CD4-positive, alpha-beta T cell treated with Interferon gamma for 1 hour (primary cell): Measurements from ENCODE around the gene PPP1R12A.
"Not testable (repeated sequence)": the region's sequence is repeated elsewhere in the genome, so short reads cannot be mapped to it uniquely, and the experiment has no call there.

Experiments
- DNase-seq: peaks from one replicate; pipeline ENCODE4 v3.0.0-alpha.2; 2020

Gene PPP1R12A

GRCh38 chr12:79891506-79892162 lies 43.3 kb downstream of the PPP1R12A start:
- DNase-seq: no peak

- no peak for DNase-seq
These were observed 47.0 kb downstream of the PPP1R12A start for GRCh38 chr12:79887890-79888289.

GRCh38 chr12:79886917-79887519 lies 47.9 kb downstream of the PPP1R12A start:
- no peak for DNase-seq

GRCh38 chr12:79885911-79886490 lies 48.9 kb downstream of the PPP1R12A start:
- no peak for DNase-seq

GRCh38 chr12:79884401-79885006 lies 50.4 kb downstream of the PPP1R12A start:
- no peak for DNase-seq

- no peak for DNase-seq
These were observed 51.7 kb downstream of the PPP1R12A start for GRCh38 chr12:79883216-79883615.

GRCh38 chr12:79881351-79881750 lies 53.5 kb downstream of the PPP1R12A start:
- no peak for DNase-seq

- not testable (repeated sequence) for DNase-seq
These were observed 56.4 kb downstream of the PPP1R12A start for GRCh38 chr12:79878506-79878905.

- no peak for DNase-seq
These were observed 57.7 kb downstream of the PPP1R12A start for GRCh38 chr12:79877246-79877645.

- DNase-seq: no peak
These were observed 60.2 kb downstream of the PPP1R12A start for GRCh38 chr12:79874665-79875064.

GRCh38 chr12:79873201-79873600 lies 61.7 kb downstream of the PPP1R12A start:
- DNase-seq: no peak

GRCh38 chr12:79871621-79872020 lies 63.3 kb downstream of the PPP1R12A start:
- no peak for DNase-seq

GRCh38 chr12:79870916-79871315 lies 64.0 kb downstream of the PPP1R12A start:
- no peak for DNase-seq

- no peak for DNase-seq
These were observed 75.3 kb downstream of the PPP1R12A start for GRCh38 chr12:79859646-79860045.

GRCh38 chr12:79858518-79858917 lies 76.4 kb downstream of the PPP1R12A start:
- no peak for DNase-seq

- DNase-seq: no peak
These were observed 77.2 kb downstream of the PPP1R12A start for GRCh38 chr12:79857675-79858074.

- DNase-seq: no peak
These were observed 84.1 kb downstream of the PPP1R12A start for GRCh38 chr12:79850610-79851299.

- no peak for DNase-seq
These were observed 86.6 kb downstream of the PPP1R12A start for GRCh38 chr12:79848339-79848738.

- DNase-seq: no peak
These were observed 87.5 kb downstream of the PPP1R12A start for GRCh38 chr12:79847417-79847816.

- no peak for DNase-seq
These were observed 90.2 kb downstream of the PPP1R12A start for GRCh38 chr12:79844693-79845092.

GRCh38 chr12:79843978-79844377 lies 90.9 kb downstream of the PPP1R12A start:
- DNase-seq: no peak

GRCh38 chr12:79842630-79843029 lies 92.3 kb downstream of the PPP1R12A start:
- DNase-seq: no peak

- no peak for DNase-seq
These were observed 93.0 kb downstream of the PPP1R12A start for GRCh38 chr12:79841878-79842265.
